HepG2 (cell line): ENCODE data around the gene COPS6. TPM values are rescaled to one million over a fixed set of nuclear protein-coding genes. Genes with fewer than 3 reads are reported as not detected.

Experiments used
- BCL3 ChIP-seq: sonication (generic); formaldehyde crosslinking; IDR thresholded peaks from 2 replicates; pipeline ENCODE4 v1.5.1; 2020; ENCODE audit warnings: mild to moderate bottlenecking, missing genetic modification reagents, moderate library complexity
- BCLAF1 ChIP-seq: fragments of 450-650 bp; IDR thresholded peaks from 2 replicates; pipeline ENCODE4 v1.6.1; 2017; ENCODE audit warnings: mild to moderate bottlenecking
- ERF ChIP-seq: IDR thresholded peaks from 2 replicates; pipeline ENCODE4 v1.6.1; 2018; ENCODE audit warnings: missing biosample characterization, missing genetic modification reagents
- ESRRA ChIP-seq: sonication (generic); formaldehyde crosslinking; IDR thresholded peaks from 2 replicates; pipeline ENCODE4 v1.5.1; 2020; ENCODE audit warnings: mild to moderate bottlenecking, low read depth, missing genetic modification reagents
- HNF4A ChIP-seq: sonication (generic); formaldehyde crosslinking; IDR thresholded peaks from 2 replicates; pipeline ENCODE4 v1.4.0; 2020; ENCODE audit warnings: missing genetic modification reagents
- PHB2 ChIP-seq: fragments of 450-650 bp; IDR thresholded peaks from 2 replicates; pipeline ENCODE4 v1.6.1; 2018; ENCODE audit not compliant: partially characterized antibody
- PRDM4 ChIP-seq: sonication (generic); formaldehyde crosslinking; IDR thresholded peaks from 2 replicates; pipeline ENCODE4 v1.9.0; 2021; ENCODE audit warnings: missing genetic modification reagents, borderline replicate concordance
- PRPF4 ChIP-seq: fragments of 200-400 bp; formaldehyde crosslinking; IDR thresholded peaks from 2 replicates; pipeline ENCODE4 v1.6.1; 2016; ENCODE audit warnings: low read length, low read depth; ENCODE audit not compliant: poor library complexity, severe bottlenecking
- SMYD3 ChIP-seq: sonication (generic); formaldehyde crosslinking; IDR thresholded peaks from 2 replicates; pipeline ENCODE4 v1.8.1; 2023; ENCODE audit warnings: mild to moderate bottlenecking, missing genetic modification reagents
- SNAPC5 ChIP-seq: sonication (generic); formaldehyde crosslinking; IDR thresholded peaks from 2 replicates; pipeline ENCODE4 v1.8.1; 2023; ENCODE audit warnings: mild to moderate bottlenecking, missing genetic modification reagents, borderline replicate concordance
- SP4 ChIP-seq: sonication (generic); formaldehyde crosslinking; IDR thresholded peaks from 2 replicates; pipeline ENCODE4 v1.8.1; 2023; ENCODE audit warnings: mild to moderate bottlenecking, missing genetic modification reagents
- YEATS4 ChIP-seq: sonication (generic); formaldehyde crosslinking; IDR thresholded peaks from 2 replicates; pipeline ENCODE4 v1.4.0; 2020; ENCODE audit warnings: missing genetic modification reagents, borderline replicate concordance
- ZBTB34 ChIP-seq: sonication (generic); formaldehyde crosslinking; IDR thresholded peaks from 2 replicates; pipeline ENCODE4 v1.8.0; 2022; ENCODE audit warnings: mild to moderate bottlenecking, missing genetic modification reagents
- ZNF264 ChIP-seq: sonication (generic); formaldehyde crosslinking; IDR thresholded peaks from 2 replicates; pipeline ENCODE4 v1.4.0; 2020; ENCODE audit warnings: missing genetic modification reagents
- ZNF512 ChIP-seq: sonication (generic); formaldehyde crosslinking; IDR thresholded peaks from 2 replicates; pipeline ENCODE4 v1.4.0; 2020; ENCODE audit warnings: mild to moderate bottlenecking, missing genetic modification reagents
- ZNF530 ChIP-seq: sonication (generic); formaldehyde crosslinking; IDR thresholded peaks from 2 replicates; pipeline ENCODE4 v1.5.0; 2020; ENCODE audit warnings: low read depth, mild to moderate bottlenecking, missing genetic modification reagents
- ZNF644 ChIP-seq: IDR thresholded peaks from 2 replicates; pipeline ENCODE4 v1.6.1; 2016; ENCODE audit warnings: low read depth
- ZNF773 ChIP-seq: sonication (generic); formaldehyde crosslinking; IDR thresholded peaks from 2 replicates; pipeline ENCODE4 v1.4.0; 2020; ENCODE audit warnings: missing genetic modification reagents, borderline replicate concordance
- ZNF775 ChIP-seq: sonication (generic); formaldehyde crosslinking; IDR thresholded peaks from 2 replicates; pipeline ENCODE4 v1.4.0; 2020; ENCODE audit warnings: missing genetic modification reagents, mild to moderate bottlenecking, moderate library complexity, borderline replicate concordance
- ZSCAN20 ChIP-seq: sonication (generic); formaldehyde crosslinking; IDR thresholded peaks from 2 replicates; pipeline ENCODE4 v1.4.0; 2020; ENCODE audit warnings: missing genetic modification reagents, mild to moderate bottlenecking, borderline replicate concordance
- polyA plus RNA-seq, 8 experiments: library from polyadenylated mRNA; depleted of rRNA in 3 of 8; stranded (reverse) in 7 of 8; unstranded in 1 of 8; fragments of >200 nt; fragmentation: Illumina TruSeq in 4 of 8; extraction: Trizol in 4 of 8; gene quantifications; 2 replicates each; pipeline versions ENCODE4 v1.2.1 to v1.2.3, GENCODE V29; 2011 to 2016; ENCODE audit warnings: low read depth in 4 of 8, missing spikeins in 1 of 8, mixed read lengths in 1 of 8; ENCODE audit not compliant: insufficient read depth in 1 of 8
- total RNA-seq, 5 experiments: library from RNA; depleted of rRNA; stranded (reverse); fragments of >200 nt; fragmentation: Illumina TruSeq; extraction: Trizol; gene quantifications; 2 replicates each; pipeline ENCODE4 v1.2.3, GENCODE V29; 2016; ENCODE audit warnings: low read depth in 1 of 5

The COPS6 gene
- total and polyA plus RNA-seq, 2 of the 13 experiments (the other 11 are each of a cell fraction or from before 2014, with no cell fraction given): 33.4 to 117 TPM

GRCh38 chr7:100081535-100082102 is 7.2 kb upstream of the COPS6 start, which contains the start of gene ZNF3 (continued):
- TF ChIP-seq PHB2 (no peak), BCL3 (CRISPR knock-in tag) (peak; percentile 87), ERF (CRISPR knock-in tag) (peak; percentile 98), ZNF773 (CRISPR knock-in tag) (no peak), SP4 (CRISPR knock-in tag) (peak; percentile 94), ZNF530 (CRISPR knock-in tag) (no peak), ESRRA (CRISPR knock-in tag) (peak; percentile 82), PRDM4 (no peak), ZNF264 (CRISPR knock-in tag) (peak; percentile 32; the same call in 1 of the 2 replicates), SNAPC5 (CRISPR knock-in tag) (no peak), ZNF775 (CRISPR knock-in tag) (no peak), YEATS4 (CRISPR knock-in tag) (peak; percentile 95), ZSCAN20 (CRISPR knock-in tag) (peak; percentile 58; the same call in 1 of the 2 replicates), BCLAF1 (no peak), PRPF4 (no peak), ZNF512 (CRISPR knock-in tag) (no peak), HNF4A (peak; percentile 81), SMYD3 (CRISPR knock-in tag) (peak; percentile 52; the same call in 1 of the 2 replicates), ZBTB34 (CRISPR knock-in tag) (no peak), ZNF644 (CRISPR knock-in tag) (0 out of 2 replicates have a peak, but pooled peaks have one; percentile 6)
